GM21381 (cell line): ENCODE data around the gene TBX4.
"Not testable (repeated sequence)": the region's sequence is repeated elsewhere in the genome, so short reads cannot be mapped to it uniquely, and the experiment has no call there.

Experiments
- ATAC-seq: cut with Tn5 transposase; IDR thresholded peaks from one replicate; pipeline ENCODE4 v1.9.1; 2021; ENCODE audit warnings: mild to moderate bottlenecking, moderate library complexity; ENCODE audit not compliant: unreplicated experiment

The TBX4 gene

GRCh38 chr17:61519754-61520440 is 67.7 kb downstream of the TBX4 start:
- no peak for ATAC-seq

- ATAC-seq: no peak
Measured at GRCh38 chr17:61520897-61521296, 68.7 kb downstream of the TBX4 start.

GRCh38 chr17:61522088-61522487 is 69.9 kb downstream of the TBX4 start:
- ATAC-seq: no peak

GRCh38 chr17:61524319-61524718 is 72.1 kb downstream of the TBX4 start:
- ATAC-seq: no peak

GRCh38 chr17:61527441-61527840 is 75.2 kb downstream of the TBX4 start:
- not testable (repeated sequence) for ATAC-seq

GRCh38 chr17:61528171-61528570 is 75.9 kb downstream of the TBX4 start:
- no peak for ATAC-seq

- no peak for ATAC-seq
Measured at GRCh38 chr17:61531223-61531622, 79.0 kb downstream of the TBX4 start.

- no peak for ATAC-seq
Measured at GRCh38 chr17:61532826-61533225, 80.6 kb downstream of the TBX4 start.

GRCh38 chr17:61533797-61534196 is 81.6 kb downstream of the TBX4 start:
- no peak for ATAC-seq

GRCh38 chr17:61534414-61534813 is 82.2 kb downstream of the TBX4 start:
- no peak for ATAC-seq
